H54 (cell line): ENCODE measurements around the gene ERMARD.

ENCODE experiments used
- DNase-seq: peaks from one replicate; pipeline ENCODE4 v3.0.0; 2011; ENCODE audit warnings: low spot score, mixed read lengths; ENCODE audit not compliant: insufficient read length
- FAIRE-seq: peaks from 3 replicates; lab custom pipeline; 2011; peaks lifted over from hg19 to GRCh38; lab: Jason Lieb, UNC
- POLR2A ChIP-seq: IDR thresholded peaks from 2 replicates; pipeline ENCODE4 v1.6.1; 2011; ENCODE audit warnings: low read depth, mild to moderate bottlenecking, low read length

ERMARD gene

DNA sequence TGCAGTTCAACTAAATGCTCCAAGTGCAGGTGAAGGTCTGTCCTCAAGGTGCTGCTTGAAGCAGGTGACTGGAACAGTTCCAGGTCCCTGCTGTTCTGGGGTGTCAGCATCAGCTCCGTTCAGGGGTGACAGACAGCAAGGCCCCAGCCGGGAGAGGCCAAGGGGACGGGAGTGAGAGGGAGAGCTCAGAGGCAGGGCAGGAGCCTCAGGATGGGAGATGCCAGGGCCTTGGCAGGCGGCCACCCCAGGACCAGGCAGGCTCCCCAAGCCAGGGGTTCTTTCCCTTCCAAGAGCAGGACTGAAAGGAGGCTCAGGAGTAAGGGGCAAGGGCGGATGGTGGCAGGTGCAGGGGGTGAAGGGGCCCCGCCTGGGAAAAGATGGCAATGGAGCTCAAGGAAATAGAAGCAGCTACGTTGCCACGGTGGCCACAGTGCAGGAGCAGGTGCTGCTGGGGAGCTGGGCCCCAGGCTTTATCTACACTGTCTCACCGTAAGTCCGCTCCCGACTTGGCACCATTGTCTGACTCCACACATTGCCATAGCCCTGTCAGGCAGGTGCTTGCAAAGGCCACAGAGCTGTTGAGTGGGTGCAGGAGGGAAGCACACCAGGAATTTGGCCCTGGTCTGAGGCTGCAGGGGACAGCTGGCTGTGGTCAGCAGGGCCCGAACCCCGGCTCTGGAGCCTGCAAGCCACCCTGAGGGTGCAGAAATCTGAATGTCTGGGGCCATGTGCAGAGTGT lies 43.1 kb downstream of the ERMARD start:
- TF ChIP-seq POLR2A = no peak
- FAIRE-seq = no peak
- no peak for DNase-seq

DNA sequence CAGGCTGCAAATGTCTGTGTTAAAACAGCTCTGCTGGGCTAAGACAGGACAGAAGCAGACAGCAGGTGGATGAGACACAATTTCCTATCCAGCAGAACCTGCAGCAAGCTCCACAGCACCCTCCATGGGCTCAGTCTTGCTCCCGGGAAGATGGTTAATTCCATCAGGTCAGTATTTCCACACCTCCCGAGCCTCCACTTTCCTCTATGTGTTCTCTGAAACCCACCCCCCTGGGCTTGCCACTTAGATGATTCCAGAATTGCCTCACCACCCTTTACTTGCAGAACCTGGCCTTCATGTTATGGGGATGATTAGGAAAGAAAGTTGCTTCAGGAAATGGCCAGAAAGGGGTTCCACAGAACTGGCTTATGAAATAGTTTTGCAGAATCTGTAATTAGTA lies 43.8 kb downstream of the ERMARD start:
- no peak for FAIRE-seq
- TF ChIP-seq POLR2A = no peak
- no peak for DNase-seq

DNA sequence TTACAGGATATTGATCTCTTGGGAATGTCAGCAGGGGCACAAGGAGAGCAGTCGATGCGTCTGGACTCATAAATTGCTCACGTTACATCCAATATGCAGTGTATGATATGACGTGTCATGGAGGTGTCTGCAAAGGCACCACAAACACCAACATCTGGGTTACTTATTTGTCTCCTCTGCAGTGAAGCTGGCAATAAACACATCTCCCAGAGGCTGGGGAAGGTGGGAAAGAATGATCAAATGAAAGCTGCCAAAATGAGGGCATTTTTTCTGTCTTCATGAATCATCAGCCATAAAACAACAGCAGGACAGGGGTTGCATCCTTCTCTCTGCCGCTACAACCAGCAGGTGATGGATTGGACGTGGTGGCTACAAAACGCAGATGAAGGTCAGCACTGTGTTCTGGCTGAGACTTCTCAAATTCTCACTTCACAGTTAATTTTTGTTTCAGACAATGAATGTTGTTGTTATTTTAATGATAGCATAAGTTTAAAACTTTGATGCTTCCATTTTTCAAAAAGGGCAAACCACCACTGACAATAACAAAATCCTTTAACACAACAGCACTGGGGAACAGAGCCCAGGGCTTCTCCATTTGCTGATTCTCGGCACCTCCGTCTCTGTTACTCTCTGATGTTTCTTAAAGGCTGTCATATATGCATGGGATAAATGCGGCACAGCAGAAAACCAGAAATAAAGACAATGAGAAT lies 47.5 kb downstream of the ERMARD start:
- DNase-seq (no peak), FAIRE-seq (no peak)
- TF ChIP-seq POLR2A = no peak

DNA sequence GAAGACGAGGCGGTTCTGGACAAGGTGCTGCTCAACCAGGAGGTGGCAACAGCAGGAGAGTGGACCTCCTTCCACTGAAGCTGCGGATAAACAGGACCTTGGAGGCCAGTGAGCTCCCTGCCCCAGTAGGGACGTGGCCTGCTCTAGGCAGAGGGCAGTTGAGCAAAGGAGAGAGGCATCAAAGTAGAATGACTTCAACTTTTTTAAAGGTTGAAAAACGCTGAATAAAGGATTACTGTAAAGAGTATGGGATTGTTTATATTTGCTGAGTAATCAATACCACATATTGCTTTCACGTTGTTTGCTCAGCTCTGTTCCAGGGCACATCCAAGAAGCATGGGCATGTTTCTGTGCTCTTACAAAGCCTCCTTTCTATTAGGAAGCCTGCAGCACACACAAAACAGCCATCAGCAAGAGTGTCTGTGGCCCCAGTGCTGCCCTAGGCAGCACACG lies 48.1 kb downstream of the ERMARD start:
- no peak for FAIRE-seq
- no peak for DNase-seq
- TF ChIP-seq POLR2A = no peak

DNA sequence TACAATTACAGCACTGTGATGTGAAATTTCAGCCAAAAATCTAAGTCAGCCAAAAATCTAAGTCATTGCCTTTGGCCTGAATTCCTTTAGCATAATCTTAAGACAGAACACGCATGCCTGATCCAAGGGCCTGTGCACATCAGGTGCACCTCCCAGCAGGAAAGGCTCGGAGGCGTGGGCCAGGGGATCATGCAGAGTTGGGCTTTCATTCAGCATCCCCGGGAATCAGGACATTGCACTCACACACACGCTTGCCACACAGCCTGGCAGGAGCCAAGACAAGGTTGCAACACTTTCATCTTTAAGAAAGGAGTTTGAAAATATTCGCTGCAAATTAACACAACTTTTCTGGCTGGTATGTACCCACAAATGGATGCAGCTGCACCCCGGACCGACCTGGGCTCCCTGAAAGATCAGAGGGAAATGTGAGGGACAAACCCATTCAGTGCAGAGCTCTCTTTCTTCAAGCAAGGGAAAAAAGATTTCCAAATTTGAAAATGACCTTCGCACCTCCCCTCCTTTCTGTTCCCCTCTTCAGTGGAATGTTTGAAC lies 48.8 kb downstream of the ERMARD start:
- FAIRE-seq = no peak
- no peak for DNase-seq
- no peak for TF ChIP-seq POLR2A

DNA sequence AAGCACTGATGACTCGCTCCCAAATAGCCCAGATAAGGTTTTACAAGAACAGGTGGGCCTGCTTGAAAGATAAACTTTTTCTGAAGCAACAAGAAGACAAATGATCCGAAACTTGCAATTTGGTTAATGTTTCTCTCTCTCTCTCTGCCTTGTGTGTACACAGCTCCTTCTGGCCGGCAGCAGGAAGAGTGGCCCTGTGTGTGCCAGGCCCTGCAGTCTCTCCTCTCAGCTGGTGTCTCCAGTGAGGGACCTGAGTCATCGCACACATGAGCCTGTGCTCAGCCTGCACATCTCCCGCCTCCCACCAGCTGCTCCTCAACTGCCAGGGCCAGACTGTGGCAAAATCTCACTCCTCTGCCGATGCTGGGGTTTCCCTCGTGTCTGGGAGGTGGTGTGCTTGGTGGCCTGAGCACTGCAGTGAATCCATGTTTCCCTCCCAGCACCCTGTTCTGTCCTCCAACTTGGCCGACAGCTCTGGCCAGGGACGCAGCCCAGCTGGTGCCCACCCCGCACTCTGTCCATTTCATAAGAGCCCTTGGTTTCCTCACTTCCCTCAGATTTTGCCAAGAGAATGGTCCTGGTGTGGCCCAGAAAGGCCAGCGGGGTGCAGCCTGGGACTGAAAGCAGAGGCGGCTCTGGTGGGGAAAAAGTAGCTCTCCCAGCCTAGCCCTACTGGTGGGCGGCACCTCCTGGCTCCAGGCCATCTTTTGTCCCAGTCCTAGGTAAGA lies 49.4 kb downstream of the ERMARD start:
- no peak for FAIRE-seq
- DNase-seq = peak; percentile 69
- TF ChIP-seq POLR2A = no peak

DNA sequence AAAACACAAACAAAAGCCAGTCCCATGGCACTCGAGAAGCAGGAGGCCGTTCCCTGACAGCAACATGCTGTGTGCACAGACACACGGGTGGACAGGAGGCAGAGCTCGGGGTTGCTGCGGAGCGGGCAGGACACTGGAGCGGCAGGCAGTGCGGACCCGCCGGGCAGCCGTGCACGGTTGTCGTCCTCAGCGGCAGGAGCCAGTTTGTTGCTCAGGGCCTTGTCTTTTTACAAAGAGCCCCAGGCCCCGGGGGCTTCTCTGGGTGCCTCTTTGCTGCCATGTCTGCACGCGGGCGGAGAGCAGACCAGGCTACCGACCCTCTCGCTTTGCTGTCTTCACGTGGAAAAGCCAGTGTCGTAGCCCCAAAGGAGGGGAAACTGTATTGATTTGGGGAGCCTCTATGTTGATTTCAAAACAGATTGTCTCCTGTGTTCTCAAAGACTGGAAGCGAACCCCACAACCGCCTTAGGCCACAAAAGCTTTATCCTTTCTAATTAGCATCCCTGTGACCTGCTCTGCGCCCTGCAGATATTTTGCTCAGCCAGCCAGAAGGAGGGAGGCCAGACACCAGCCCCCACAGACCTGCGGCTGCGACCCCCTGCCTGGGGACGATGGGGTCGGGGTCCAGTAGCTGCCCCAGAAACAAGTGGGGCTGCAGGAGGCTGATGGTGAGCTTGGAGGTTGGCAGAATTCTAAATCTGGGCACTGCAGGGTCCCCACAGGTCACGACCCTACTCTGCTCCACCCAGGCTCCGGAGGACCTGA lies 50.2 kb downstream of the ERMARD start:
- no peak for DNase-seq

DNA sequence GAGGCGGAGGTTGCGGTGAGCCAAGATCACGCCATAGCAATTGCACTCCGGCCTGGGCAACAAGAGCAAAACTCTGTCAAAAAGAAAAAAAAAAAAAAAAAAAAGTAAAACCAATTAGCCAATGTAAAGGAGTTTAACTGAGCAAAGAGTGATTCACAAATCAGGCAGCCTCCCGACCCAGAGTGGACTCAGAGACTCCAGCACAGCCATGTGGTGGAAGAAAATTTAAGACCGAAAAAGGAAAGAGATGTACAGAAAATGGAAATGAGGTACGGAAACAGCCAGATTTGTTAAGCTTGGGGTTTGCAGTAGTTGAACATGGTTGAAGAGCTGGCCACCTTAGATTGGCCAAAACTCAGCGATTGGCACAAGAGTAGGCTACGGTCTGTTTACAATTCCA lies 51.4 kb downstream of the ERMARD start:
- no peak for DNase-seq
- no peak for TF ChIP-seq POLR2A
- FAIRE-seq = no peak

More for the DNA sequence above, 50.2 kb downstream of the ERMARD start:
- FAIRE-seq = no peak
- TF ChIP-seq POLR2A = no peak

DNA sequence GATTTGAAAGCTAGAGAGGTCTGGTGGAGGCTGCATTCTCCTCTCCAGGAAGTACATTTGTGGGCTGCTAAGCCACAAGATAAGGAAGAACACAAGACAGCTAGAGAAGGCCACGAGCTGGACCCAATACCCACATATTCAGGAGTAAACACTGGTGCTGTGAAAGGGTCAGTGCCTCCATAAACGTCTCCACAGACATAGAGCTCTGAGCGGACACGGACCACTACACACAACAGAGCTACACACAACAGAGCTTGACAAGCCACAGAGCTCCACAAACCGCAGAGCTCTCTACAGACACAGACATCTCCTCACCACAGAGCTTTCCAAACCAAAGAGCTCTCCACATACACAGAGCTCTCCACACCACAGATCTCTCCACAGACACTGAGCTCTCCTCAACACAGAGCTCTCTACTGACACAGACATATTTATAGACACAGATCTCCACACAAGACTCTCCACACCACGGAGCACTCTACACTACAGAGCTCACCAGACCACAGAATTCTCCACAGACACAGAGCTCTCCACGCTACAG lies 51.9 kb downstream of the ERMARD start:
- DNase-seq (no peak), FAIRE-seq (no peak)
- TF ChIP-seq POLR2A = no peak

DNA sequence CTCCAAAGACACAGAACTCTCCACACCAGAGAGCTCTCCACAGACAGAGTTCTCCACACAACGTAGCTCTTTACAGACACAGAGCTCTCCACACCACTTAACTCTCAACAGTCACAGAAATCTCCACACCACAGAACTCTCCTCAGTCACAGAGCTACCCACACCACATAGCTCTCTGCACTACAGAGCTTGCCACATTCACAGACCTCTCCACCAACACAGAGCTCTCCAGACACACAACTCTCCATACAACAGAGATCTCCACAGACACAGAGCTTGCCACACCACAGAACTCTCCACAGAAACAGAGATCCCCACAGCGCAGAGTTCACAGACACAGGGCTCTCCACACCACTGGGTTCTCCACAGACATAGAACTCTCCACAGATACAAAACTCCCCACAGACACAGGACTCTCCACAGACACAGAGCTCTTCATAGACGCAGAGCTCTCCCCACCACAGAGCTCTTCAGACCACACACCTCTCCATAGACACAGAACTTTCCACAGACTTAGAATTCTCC lies 52.5 kb downstream of the ERMARD start:
- DNase-seq (no peak), FAIRE-seq (no peak)
- no peak for TF ChIP-seq POLR2A

DNA sequence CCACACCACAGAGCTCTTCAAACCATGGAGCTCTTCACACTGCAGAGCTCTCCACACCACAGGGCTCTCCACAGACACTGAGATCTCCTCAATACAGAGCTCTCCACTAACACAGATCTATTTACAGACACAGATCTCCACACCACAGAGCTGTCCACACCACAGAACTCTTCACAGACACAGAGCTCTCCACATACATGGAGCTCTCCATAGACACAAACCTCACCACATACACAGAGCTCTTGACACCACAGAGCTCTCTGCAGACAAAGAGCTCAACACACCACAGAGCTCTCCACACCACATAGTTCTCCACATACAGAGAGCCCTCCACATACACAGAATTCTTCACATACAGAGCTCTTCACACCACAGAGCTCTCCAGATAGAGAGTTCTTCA lies 53.0 kb downstream of the ERMARD start:
- FAIRE-seq = no peak
- no peak for TF ChIP-seq POLR2A
- no peak for DNase-seq

DNA sequence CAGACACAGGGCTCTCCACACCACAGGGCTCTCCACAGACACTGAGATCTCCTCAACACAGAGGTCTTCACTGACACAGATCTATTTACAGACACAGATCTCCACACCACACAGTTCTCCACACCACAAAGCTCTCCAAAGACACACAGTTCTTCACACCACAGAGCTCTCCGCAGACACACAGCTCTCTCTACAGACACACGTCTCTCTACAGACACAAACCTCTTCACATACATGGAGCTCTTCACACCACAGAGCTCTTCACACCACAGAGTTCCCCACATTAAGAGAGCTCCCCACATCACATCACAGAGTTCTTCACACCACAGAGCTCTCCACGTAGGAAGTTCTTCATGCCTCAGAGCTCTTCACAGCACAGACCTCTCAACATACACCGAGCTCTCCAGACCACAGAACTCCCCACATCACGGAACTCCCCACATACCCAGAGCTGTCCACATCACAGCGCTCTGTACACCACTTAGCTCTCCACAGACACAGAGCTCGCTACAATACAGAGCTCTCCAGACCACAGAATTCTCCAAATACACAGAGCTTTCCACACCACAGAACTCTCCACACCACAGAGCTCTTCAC lies 53.9 kb downstream of the ERMARD start:
- no peak for TF ChIP-seq POLR2A
- FAIRE-seq (no peak), DNase-seq (no peak)

DNA sequence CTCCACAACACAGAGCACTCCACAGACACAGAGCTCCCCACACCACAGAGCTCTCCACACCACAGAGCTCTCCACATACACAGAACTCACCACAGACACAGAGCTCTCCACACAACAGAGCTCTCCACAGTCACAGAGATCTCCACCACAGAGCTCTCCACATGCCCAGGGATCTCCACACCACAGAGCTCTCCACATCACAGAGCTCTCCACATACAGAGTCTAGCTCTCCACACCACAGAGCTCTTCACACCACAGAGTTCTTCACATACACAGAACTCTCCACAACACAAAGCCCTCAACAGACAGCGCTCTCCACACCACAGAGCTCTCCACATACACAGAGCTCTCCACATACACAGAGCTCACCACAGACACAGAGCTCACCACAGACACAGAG lies 55.3 kb downstream of the ERMARD start:
- FAIRE-seq = no peak
- TF ChIP-seq POLR2A = no peak
- DNase-seq = no peak
